ENCODE results near the gene DDAH2. TPM values are rescaled to one million over a fixed set of nuclear protein-coding genes. Genes with fewer than 3 reads are reported as not detected.
A peak's percentile ranks its signal among the peaks of the same experiment; 100 is the strongest.

DDAH2 gene
- total RNA-seq, 1 donor from 2014 or later, result 90.9 TPM

DNA sequence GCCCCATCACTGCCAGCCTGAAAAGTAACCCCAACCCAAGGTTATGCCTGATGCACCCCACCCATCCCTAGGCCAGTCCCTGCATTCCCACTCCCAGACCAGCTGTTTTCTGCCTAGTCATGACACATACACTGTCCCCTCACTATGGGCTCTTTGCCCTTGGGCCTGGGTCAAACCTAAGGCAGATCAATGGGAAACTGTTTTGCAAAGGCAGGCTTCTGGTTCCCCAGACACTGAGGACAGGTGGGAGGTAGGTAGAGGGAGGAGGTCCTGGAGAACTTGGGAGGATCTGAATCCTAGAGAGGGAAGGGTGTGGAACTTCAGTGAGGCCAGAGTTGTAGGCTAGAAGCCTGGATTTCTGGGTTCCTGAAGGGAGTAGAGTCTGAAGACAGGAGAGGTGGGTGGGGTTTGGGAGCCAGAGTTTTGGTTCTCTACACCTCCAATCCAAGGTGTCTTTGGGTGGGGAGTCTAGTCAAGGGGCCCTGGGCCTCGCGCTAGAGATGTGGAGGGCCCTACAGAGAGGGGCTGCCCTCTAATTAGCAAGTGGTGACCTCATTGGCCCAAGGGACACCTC is 5.2 kb upstream of the DDAH2 start:
- FAIRE-seq, result no peak
- DNase-seq (ENCODE audit: low spot score in 2 of 2), result peak in 1 of 2 donors; percentile 61

DNA sequence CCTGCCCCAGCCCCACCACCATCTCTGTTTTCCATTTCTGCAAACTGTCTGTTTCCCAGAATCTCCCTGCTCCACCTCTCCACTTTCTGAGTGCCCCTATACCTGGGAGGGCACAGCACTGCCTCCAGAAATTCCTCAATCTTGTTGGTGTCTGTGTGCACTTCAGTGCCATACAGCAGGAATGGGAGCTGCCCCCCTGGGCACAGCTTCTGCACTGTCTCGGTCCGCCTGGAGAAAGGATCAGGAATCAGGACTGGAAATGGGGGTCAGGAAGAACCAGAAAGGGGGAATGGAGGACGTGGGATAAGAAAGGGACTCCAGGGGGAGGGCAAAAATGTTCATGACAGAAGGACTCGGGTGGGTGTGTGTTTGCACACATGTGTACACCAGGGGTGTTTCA is 4.6 kb upstream of the DDAH2 start:
- no peak for DNase-seq (ENCODE audit: low spot score in 2 of 2)
- no peak for FAIRE-seq

GRCh38 chr6:31732029-31732428 is 2.9 kb upstream of the DDAH2 start:
- no peak for FAIRE-seq

DNA sequence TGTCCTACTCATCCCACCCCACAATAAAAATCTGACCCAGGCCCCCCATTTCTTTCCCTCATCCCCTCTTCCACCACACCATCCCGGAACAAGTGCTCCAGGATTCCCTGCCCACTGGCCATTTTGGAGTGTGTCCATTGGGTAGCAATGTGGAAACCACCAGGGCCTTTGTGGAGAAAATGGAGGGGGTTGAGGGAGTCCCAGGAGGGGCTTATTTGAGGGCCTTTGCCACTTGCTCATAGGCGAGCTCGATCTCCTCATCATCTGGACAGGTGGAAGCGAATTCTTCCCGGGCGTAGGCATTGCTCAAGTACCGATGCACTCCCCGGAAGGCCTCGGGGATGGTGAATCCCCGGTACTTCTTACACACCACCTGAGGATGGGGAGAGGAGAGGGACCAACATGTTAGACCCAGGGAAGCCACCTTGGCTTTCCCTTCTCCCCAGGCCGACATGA is 1.6 kb upstream of the DDAH2 start:
- FAIRE-seq (no peak), DNase-seq (ENCODE audit: low spot score in 2 of 2) (no peak)

More at GRCh38 chr6:31732029-31732428, 2.9 kb upstream of the DDAH2 start:
- DNase-seq (ENCODE audit: low spot score in 2 of 2), result no peak

DNA sequence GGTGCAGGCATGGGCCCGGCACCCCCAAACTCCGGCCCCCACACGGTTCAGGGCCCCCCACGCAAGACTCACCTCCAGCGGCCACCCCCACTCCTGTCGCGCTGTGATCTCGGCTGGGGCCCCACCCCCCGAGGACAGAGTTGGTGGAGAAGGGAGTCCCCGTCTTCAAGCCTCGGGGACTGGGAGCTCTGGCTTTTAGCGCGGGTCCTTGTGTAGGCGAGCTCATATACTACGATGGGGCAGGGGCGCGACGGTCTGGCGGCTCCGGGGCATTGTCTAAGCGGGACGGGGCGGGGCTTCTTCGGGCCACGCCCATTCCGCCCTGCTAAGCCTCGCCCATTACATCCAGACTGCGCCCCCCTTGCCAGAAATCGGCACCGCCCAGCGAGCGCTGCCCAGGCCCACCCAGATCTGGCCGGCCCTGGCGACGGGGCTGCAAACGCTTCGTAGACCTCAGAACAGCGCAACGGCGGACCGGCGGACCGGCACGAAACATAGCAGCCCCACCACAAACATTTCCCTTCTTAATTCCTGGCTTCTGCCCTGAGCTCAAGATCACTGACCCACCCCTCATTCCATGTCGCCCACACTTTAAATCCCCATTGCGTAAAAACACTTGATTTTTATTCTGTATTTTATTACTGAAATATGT is 1.0 kb upstream of the DDAH2 start:
- DNase-seq (ENCODE audit: low spot score in 2 of 2) (peak; percentile 71 to 87), FAIRE-seq (no peak)

- DNase-seq (ENCODE audit: low spot score in 2 of 2), result peak; percentile 74 to 86
- FAIRE-seq, result no peak
Measured at GRCh38 chr6:31729515-31729978, 448 bp upstream of the DDAH2 start.

GRCh38 chr6:31727717-31728671 is 1.1 kb downstream of the DDAH2 start:
- FAIRE-seq, result no peak

GRCh38 chr6:31727034-31727716 is 1.9 kb downstream of the DDAH2 start:
- FAIRE-seq (no peak), DNase-seq (ENCODE audit: low spot score in 2 of 2) (no peak)

More at GRCh38 chr6:31727717-31728671, 1.1 kb downstream of the DDAH2 start:
- DNase-seq (ENCODE audit: low spot score in 2 of 2), result no peak

DNA sequence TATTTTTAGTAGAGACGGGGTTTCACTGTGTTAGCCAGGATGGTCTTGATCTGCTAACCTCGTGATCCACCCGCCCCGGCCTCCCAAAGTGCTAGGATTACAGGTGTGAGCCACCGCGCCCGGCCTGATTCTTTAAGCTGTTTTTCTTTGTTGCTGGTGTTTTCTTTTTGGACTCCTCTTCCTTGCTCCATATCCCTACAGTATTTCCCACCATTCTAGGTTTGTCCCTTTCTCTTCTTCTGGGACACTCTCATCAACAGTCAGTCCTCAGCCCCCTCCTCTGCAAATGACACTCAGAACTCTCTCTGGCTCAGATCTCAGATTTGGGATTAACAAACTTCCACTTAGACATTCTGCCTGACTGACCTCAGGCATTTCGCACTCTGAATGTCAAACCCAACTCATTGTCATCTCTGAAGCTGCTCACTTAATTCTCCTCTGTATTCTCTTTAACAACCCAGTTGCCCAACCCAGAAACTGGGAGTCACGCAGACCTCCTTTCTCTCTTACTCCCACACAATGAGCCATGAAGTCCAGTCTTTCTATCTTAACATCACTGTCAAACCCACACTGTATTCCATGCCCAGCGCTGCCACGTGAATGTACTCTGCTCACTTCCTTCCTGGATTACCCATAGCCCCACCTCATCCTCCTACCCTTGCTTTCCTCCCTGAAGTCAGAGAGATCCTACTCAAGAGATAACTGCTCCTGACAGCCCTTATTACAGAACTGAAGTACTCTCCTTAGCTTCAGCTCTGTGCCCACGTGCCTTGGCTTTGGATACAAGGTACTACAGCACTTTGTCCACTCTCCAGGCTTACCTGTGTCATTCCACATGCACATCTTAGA is 3.4 kb downstream of the DDAH2 start:
- FAIRE-seq, result no peak
- no peak for DNase-seq (ENCODE audit: low spot score in 2 of 2)

- DNase-seq (ENCODE audit: low spot score in 2 of 2) (no peak), FAIRE-seq (no peak)
Measured at GRCh38 chr6:31723980-31724691, 5.0 kb downstream of the DDAH2 start.

DNA sequence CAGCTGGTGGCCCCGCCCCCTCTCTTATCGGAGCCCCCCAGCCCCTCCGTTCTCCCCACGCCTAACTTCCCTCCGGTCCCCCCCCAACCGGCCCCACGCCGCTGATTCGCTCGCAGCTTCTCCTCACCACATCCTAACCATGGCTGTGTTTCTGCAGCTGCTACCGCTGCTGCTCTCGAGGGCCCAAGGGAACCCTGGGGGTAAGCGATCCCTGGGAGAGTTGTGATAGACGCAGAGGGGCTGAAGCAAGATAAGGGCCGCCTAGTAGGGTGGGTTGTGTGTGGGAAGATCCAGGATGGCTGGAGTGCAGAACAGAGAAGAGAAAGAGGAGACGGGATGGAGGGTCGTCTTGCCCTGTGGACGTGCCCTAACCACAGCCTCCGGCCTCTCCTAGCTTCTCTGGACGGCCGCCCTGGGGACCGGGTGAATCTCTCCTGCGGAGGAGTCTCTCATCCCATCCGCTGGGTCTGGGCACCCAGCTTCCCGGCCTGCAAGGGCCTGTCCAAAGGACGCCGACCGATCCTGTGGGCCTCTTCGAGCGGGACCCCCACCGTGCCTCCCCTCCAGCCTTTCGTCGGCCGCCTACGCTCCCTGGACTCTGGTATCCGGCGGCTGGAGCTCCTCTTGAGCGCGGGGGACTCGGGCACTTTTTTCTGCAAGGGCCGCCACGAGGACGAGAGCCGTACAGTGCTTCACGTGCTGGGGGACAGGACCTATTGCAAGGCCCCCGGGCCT is 5.7 kb downstream of the DDAH2 start, which contains the start of gene MPIG6B:
Gene MPIG6B (plus strand): TSS at position 129 of the 735 bp plus-strand sequence. CDS start 11 bp downstream, at position 140.
- FAIRE-seq (no peak), DNase-seq (ENCODE audit: low spot score in 2 of 2) (no peak)

- DNase-seq (ENCODE audit: low spot score in 2 of 2), result no peak
Measured at GRCh38 chr6:31722173-31722572, 6.9 kb downstream of the DDAH2 start.

GRCh38 chr6:31721351-31722020 is 7.6 kb downstream of the DDAH2 start, which contains the start of gene LY6G6C:
Gene LY6G6C, minus strand, starts transcription at chr6:31721746. Its CDS starts 67 bp downstream, at chr6:31721679.
- FAIRE-seq, result no peak
- DNase-seq (ENCODE audit: low spot score in 2 of 2), result no peak

More at GRCh38 chr6:31722173-31722572, 6.9 kb downstream of the DDAH2 start:
- no peak for FAIRE-seq

GRCh38 chr6:31720196-31720770 is 8.8 kb downstream of the DDAH2 start:
- DNase-seq (ENCODE audit: low spot score in 2 of 2) (no peak), FAIRE-seq (no peak)

GRCh38 chr6:31719001-31719400 is 10.1 kb downstream of the DDAH2 start:
- FAIRE-seq (no peak), DNase-seq (ENCODE audit: low spot score in 2 of 2) (no peak)

- FAIRE-seq (no peak), DNase-seq (ENCODE audit: low spot score in 2 of 2) (no peak)
Measured at GRCh38 chr6:31718265-31718664, 10.8 kb downstream of the DDAH2 start.
